HepG2 (cell line): ENCODE data around the gene CSPG5. TPM values are rescaled to one million over a fixed set of nuclear protein-coding genes. Genes with fewer than 3 reads are reported as not detected.
A peak's percentile ranks its signal among the peaks of the same experiment; 100 is the strongest.

ENCODE experiments used
- ATF7-NPFF ChIP-seq: sonication (generic); formaldehyde crosslinking; IDR thresholded peaks from 2 replicates; pipeline ENCODE4 v1.8.1; 2023; ENCODE audit warnings: mild to moderate bottlenecking, low read depth, missing genetic modification reagents, moderate library complexity
- CEBPZ ChIP-seq: IDR thresholded peaks from 2 replicates; pipeline ENCODE4 v1.6.1; 2012; ENCODE audit warnings: low read length, improper control_type of control experiment
- KAT8 ChIP-seq: IDR thresholded peaks from 2 replicates; pipeline ENCODE4 v1.6.1; 2016; ENCODE audit warnings: missing genetic modification reagents, missing compliant biosample characterization
- KLF13 ChIP-seq: sonication (generic); formaldehyde crosslinking; IDR thresholded peaks from 2 replicates; pipeline ENCODE4 v1.4.0; 2020; ENCODE audit warnings: mild to moderate bottlenecking, missing genetic modification reagents
- KLF15 ChIP-seq: sonication (generic); formaldehyde crosslinking; IDR thresholded peaks from 2 replicates; pipeline ENCODE4 v1.8.1; 2023; ENCODE audit warnings: borderline replicate concordance, mild to moderate bottlenecking, inconsistent platforms, missing genetic modification reagents, mixed read lengths
- PPARG ChIP-seq: conservative IDR thresholded peaks from 2 replicates; pipeline ENCODE4 v1.6.1; 2016; ENCODE audit warnings: missing biosample characterization, missing genetic modification reagents
- PRMT3 ChIP-seq: sonication (generic); formaldehyde crosslinking; IDR thresholded peaks from 2 replicates; pipeline ENCODE4 v1.8.1; 2022; ENCODE audit warnings: low read depth, mild to moderate bottlenecking, moderate library complexity, missing genetic modification reagents, borderline replicate concordance
- RBM22 ChIP-seq: fragments of 200-400 bp; formaldehyde crosslinking; optimal IDR thresholded peaks from 2 replicates; pipeline ENCODE3; 2017; ENCODE audit warnings: mild to moderate bottlenecking, low read length, moderate library complexity
- SMARCE1 ChIP-seq: fragments of 450-650 bp; IDR thresholded peaks from 2 replicates; pipeline ENCODE4 v1.6.1; 2017; ENCODE audit warnings: borderline replicate concordance
- ZBTB26 ChIP-seq: IDR thresholded peaks from 2 replicates; pipeline ENCODE4 v1.6.1; 2016; ENCODE audit warnings: missing compliant biosample characterization, missing genetic modification reagents, borderline replicate concordance
- ZNF253 ChIP-seq: sonication (generic); formaldehyde crosslinking; IDR thresholded peaks from 2 replicates; pipeline ENCODE4 v1.8.0; 2022; ENCODE audit warnings: mild to moderate bottlenecking, missing genetic modification reagents, borderline replicate concordance
- ZNF609 ChIP-seq: sonication (generic); formaldehyde crosslinking; IDR thresholded peaks from 2 replicates; pipeline ENCODE4 v1.4.0; 2020; ENCODE audit warnings: mild to moderate bottlenecking, missing genetic modification reagents, borderline replicate concordance
- ZNF7 ChIP-seq: IDR thresholded peaks from 2 replicates; pipeline ENCODE4 v1.6.1; 2016; ENCODE audit warnings: missing biosample characterization, missing genetic modification reagents
- ZNF816 ChIP-seq: sonication (generic); formaldehyde crosslinking; IDR thresholded peaks from 2 replicates; pipeline ENCODE4 v1.8.0; 2022; ENCODE audit warnings: missing genetic modification reagents, mild to moderate bottlenecking, borderline replicate concordance
- polyA plus RNA-seq, 8 experiments: library from polyadenylated mRNA; depleted of rRNA in 3 of 8; stranded (reverse) in 7 of 8; unstranded in 1 of 8; fragments of >200 nt; fragmentation: Illumina TruSeq in 4 of 8; extraction: Trizol in 4 of 8; gene quantifications; 2 replicates each; pipeline versions ENCODE4 v1.2.1 to v1.2.3, GENCODE V29; 2011 to 2016; ENCODE audit warnings: low read depth in 4 of 8, missing spikeins in 1 of 8, mixed read lengths in 1 of 8; ENCODE audit not compliant: insufficient read depth in 1 of 8
- total RNA-seq, 5 experiments: library from RNA; depleted of rRNA; stranded (reverse); fragments of >200 nt; fragmentation: Illumina TruSeq; extraction: Trizol; gene quantifications; 2 replicates each; pipeline ENCODE4 v1.2.3, GENCODE V29; 2016; ENCODE audit warnings: low read depth in 1 of 5
- TF ChIP-seq, protein P1 (sequence below): sonication (generic); formaldehyde crosslinking; IDR thresholded peaks from 2 replicates; pipeline ENCODE4 v1.9.0; 2022; ENCODE audit warnings: low read depth, missing genetic modification reagents
- TF ChIP-seq, protein P2 (sequence below): sonication (generic); formaldehyde crosslinking; IDR thresholded peaks from 2 replicates; pipeline ENCODE4 v1.8.1; 2023; ENCODE audit warnings: mild to moderate bottlenecking, missing genetic modification reagents

CSPG5 gene
- total and polyA plus RNA-seq, 2 of the 13 experiments (the other 11 are each of a cell fraction or from before 2014, with no cell fraction given): 0.07 to 0.15 TPM

GRCh38 chr3:47513125-47513929, 65.3 kb downstream of the CSPG5 start, which contains the start of gene ELP6 (continued):
- TF ChIP-seq CEBPZ (no peak), ZBTB26 (no peak), ATF7-NPFF (peak; percentile 63), ZNF7 (CRISPR knock-in tag) (no peak), PRMT3 (no peak), KAT8 (CRISPR knock-in tag) (peak; percentile 94), SMARCE1 (no peak), ZNF816 (CRISPR knock-in tag) (peak; percentile 69; the same call in 1 of the 2 replicates), ZNF253 (no peak), PPARG (CRISPR knock-in tag) (0 out of 2 replicates have a peak, but pooled peaks have one; percentile 50), KLF15 (CRISPR knock-in tag) (no peak; the same call in 1 of the 2 replicates), KLF13 (CRISPR knock-in tag) (no peak), ZNF609 (CRISPR knock-in tag) (no peak), RBM22 (no peak)
- TF ChIP-seq, protein P1, sequence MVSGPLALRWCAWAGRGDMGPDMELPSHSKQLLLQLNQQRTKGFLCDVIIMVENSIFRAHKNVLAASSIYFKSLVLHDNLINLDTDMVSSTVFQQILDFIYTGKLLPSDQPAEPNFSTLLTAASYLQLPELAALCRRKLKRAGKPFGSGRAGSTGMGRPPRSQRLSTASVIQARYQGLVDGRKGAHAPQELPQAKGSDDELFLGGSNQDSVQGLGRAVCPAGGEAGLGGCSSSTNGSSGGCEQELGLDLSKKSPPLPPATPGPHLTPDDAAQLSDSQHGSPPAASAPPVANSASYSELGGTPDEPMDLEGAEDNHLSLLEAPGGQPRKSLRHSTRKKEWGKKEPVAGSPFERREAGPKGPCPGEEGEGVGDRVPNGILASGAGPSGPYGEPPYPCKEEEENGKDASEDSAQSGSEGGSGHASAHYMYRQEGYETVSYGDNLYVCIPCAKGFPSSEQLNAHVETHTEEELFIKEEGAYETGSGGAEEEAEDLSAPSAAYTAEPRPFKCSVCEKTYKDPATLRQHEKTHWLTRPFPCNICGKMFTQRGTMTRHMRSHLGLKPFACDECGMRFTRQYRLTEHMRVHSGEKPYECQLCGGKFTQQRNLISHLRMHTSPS (CRISPR knock-in tag): 0 out of 2 replicates have a peak, but pooled peaks have one; percentile 50
- TF ChIP-seq, protein P2, sequence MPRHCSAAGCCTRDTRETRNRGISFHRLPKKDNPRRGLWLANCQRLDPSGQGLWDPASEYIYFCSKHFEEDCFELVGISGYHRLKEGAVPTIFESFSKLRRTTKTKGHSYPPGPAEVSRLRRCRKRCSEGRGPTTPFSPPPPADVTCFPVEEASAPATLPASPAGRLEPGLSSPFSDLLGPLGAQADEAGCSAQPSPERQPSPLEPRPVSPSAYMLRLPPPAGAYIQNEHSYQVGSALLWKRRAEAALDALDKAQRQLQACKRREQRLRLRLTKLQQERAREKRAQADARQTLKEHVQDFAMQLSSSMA (CRISPR knock-in tag): no peak
